Stomach (tissue), 4 donors: ENCODE measurements around the gene EFHC2.

Experiments
- POLR2A ChIP-seq, 4 donors: fragments of 450-650 bp; IDR thresholded peaks; one replicate each; pipeline ENCODE4 v1.6.1; 2016; ENCODE audit warnings: antibody characterized with exemption in 4 of 4, control low read depth in 2 of 4, mild to moderate bottlenecking in 1 of 4, moderate library complexity in 1 of 4
- TF ChIP-seq, protein P1 (sequence below), 7 experiments: fragments of 450-650 bp in 4 of 7; fragments of 200-600 bp in 3 of 7; sonication (generic) in 3 of 7; IDR thresholded peaks; one replicate each; pipeline ENCODE4 v1.5.1; 2016 to 2019; ENCODE audit warnings: antibody characterized with exemption in 7 of 7, control low read depth in 2 of 7, mild to moderate bottlenecking in 1 of 7

- TF ChIP-seq, protein P1, sequence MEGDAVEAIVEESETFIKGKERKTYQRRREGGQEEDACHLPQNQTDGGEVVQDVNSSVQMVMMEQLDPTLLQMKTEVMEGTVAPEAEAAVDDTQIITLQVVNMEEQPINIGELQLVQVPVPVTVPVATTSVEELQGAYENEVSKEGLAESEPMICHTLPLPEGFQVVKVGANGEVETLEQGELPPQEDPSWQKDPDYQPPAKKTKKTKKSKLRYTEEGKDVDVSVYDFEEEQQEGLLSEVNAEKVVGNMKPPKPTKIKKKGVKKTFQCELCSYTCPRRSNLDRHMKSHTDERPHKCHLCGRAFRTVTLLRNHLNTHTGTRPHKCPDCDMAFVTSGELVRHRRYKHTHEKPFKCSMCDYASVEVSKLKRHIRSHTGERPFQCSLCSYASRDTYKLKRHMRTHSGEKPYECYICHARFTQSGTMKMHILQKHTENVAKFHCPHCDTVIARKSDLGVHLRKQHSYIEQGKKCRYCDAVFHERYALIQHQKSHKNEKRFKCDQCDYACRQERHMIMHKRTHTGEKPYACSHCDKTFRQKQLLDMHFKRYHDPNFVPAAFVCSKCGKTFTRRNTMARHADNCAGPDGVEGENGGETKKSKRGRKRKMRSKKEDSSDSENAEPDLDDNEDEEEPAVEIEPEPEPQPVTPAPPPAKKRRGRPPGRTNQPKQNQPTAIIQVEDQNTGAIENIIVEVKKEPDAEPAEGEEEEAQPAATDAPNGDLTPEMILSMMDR (IDR thresholded peaks at IDR 0.05): no peak
- TF ChIP-seq POLR2A (IDR thresholded peaks at IDR 0.05): no peak
Observed at GRCh38 chrX:44330227-44330626, 13.2 kb downstream of the EFHC2 start.
